Ascending aorta (tissue), 2 donors: Measurements from ENCODE around the gene PSRC1. TPM values are rescaled to one million over a fixed set of nuclear protein-coding genes. Genes with fewer than 3 reads are reported as not detected.
A peak's percentile ranks its signal among the peaks of the same experiment; 100 is the strongest.

Experiments
- DNase-seq, 2 donors: peaks; one replicate each; pipeline ENCODE4 v3.0.0-alpha.2; 2019; ENCODE audit warnings: low spot score in 2 of 2
- H3K27ac ChIP-seq, 2 donors: fragments of 200-600 bp; sonication (generic); one replicate each; pipeline ENCODE4 v1.5.1; 2016 to 2017; ENCODE audit warnings: mild to moderate bottlenecking in 1 of 2
- H3K27me3 ChIP-seq: fragments of 200-600 bp; sonication (generic); one replicate; pipeline ENCODE4 v1.5.1; 2017
- H3K36me3 ChIP-seq, 2 donors: fragments of 200-600 bp; sonication (generic); one replicate each; pipeline ENCODE4 v1.5.1; 2016
- H3K4me1 ChIP-seq, 2 donors: fragments of 200-600 bp; sonication (generic); one replicate each; pipeline ENCODE4 v1.5.1; 2016 to 2017; ENCODE audit warnings: mild to moderate bottlenecking in 1 of 2
- H3K4me3 ChIP-seq, 2 donors: fragments of 200-600 bp; sonication (generic); one replicate each; pipeline ENCODE4 v1.5.1; 2016 to 2017; ENCODE audit warnings: mild to moderate bottlenecking in 1 of 2
- H3K9me3 ChIP-seq, 2 donors: fragments of 200-600 bp; sonication (generic); one replicate each; pipeline ENCODE4 v1.5.1; 2016
- intact Hi-C: fragments of 100-400 bp; cut with DNase I; formaldehyde crosslinking; loops from one replicate; pipeline ENCODE4 v1.15.1; 2023
- total RNA-seq: library from RNA; depleted of rRNA; stranded (reverse); fragments of >200 nt; gene quantifications from one replicate; pipeline ENCODE4 v1.1.0, GENCODE V29; 2016
- TF ChIP-seq, protein P1 (sequence below), 3 experiments: fragments of 200-600 bp in 2 of 3; fragments of 450-650 bp in 1 of 3; sonication (generic) in 2 of 3; IDR thresholded peaks; one replicate each; pipeline ENCODE4 v1.5.1; 2016 to 2019; ENCODE audit warnings: antibody characterized with exemption in 3 of 3, mild to moderate bottlenecking in 1 of 3, moderate library complexity in 1 of 3

Gene PSRC1
- total RNA-seq, 1 donor from 2014 or later = 1.3 TPM

GRCh38 chr1:109277434-109278204, 5.3 kb downstream of the PSRC1 start:
- Histone ChIP-seq H3K4me3 (no peak overlapping the region), H3K4me1 (peaks cover 0 to 10% of the 10 kb centered on the region in 2 donors), H3K27me3 (no peaks in the 10 kb centered on the region), H3K9me3 (no peaks in the 10 kb centered on the region), H3K36me3 (no peaks in the 10 kb centered on the region), H3K27ac (no peak overlapping the region)
- intact Hi-C loops = loop anchor here (1.0 to 5.0 kb wide), 2 partner anchors 122 to 255 kb away; no protein-coding TSS in a partner anchor
- DNase-seq = peak in 1 of 2 donors; percentile 90
- TF ChIP-seq, protein P1, sequence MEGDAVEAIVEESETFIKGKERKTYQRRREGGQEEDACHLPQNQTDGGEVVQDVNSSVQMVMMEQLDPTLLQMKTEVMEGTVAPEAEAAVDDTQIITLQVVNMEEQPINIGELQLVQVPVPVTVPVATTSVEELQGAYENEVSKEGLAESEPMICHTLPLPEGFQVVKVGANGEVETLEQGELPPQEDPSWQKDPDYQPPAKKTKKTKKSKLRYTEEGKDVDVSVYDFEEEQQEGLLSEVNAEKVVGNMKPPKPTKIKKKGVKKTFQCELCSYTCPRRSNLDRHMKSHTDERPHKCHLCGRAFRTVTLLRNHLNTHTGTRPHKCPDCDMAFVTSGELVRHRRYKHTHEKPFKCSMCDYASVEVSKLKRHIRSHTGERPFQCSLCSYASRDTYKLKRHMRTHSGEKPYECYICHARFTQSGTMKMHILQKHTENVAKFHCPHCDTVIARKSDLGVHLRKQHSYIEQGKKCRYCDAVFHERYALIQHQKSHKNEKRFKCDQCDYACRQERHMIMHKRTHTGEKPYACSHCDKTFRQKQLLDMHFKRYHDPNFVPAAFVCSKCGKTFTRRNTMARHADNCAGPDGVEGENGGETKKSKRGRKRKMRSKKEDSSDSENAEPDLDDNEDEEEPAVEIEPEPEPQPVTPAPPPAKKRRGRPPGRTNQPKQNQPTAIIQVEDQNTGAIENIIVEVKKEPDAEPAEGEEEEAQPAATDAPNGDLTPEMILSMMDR (IDR thresholded peaks at IDR 0.05) = peak; percentile 89 to 91 (median 89)

GRCh38 chr1:109275706-109276345, 7.1 kb downstream of the PSRC1 start:
- Histone ChIP-seq H3K27me3 (no peaks in the 10 kb centered on the region), H3K4me3 (no peak overlapping the region), H3K4me1 (peaks cover 0 to 2% of the 10 kb centered on the region in 2 donors), H3K9me3 (no peaks in the 10 kb centered on the region), H3K27ac (no peak overlapping the region), H3K36me3 (no peaks in the 10 kb centered on the region)
- DNase-seq = no peak
- TF ChIP-seq, protein P1 (IDR thresholded peaks at IDR 0.05) = no peak
- intact Hi-C loops = loop anchor here (5.0 kb wide), 1 partner anchor 256 kb away; no protein-coding TSS in a partner anchor

- Histone ChIP-seq H3K27me3 (no peaks in the 10 kb centered on the region), H3K27ac (no peak overlapping the region), H3K4me3 (no peak overlapping the region), H3K9me3 (no peaks in the 10 kb centered on the region), H3K36me3 (peaks cover 0 to under 1% of the 10 kb centered on the region in 2 donors), H3K4me1 (peaks cover 0 to 2% of the 10 kb centered on the region in 2 donors)
- TF ChIP-seq, protein P1 (IDR thresholded peaks at IDR 0.05) = no peak
- no peak for DNase-seq
- intact Hi-C loops = loop anchor here (5.0 kb wide), 1 partner anchor 257 kb away; no protein-coding TSS in a partner anchor
Measured at GRCh38 chr1:109274533-109275476, 8.1 kb downstream of the PSRC1 start.

- no peaks in the 10 kb centered on the region for H3K27me3 ChIP-seq
- no peaks in the 10 kb centered on the region for H3K9me3 ChIP-seq
- intact Hi-C loops = no loop called here
- H3K4me1 ChIP-seq = peaks cover 0 to 2% of the 10 kb centered on the region in 2 donors
- peaks cover 4 to 5% of the 10 kb centered on the region in 2 donors for H3K36me3 ChIP-seq
- no peak for DNase-seq
- no peak overlapping the region for H3K27ac ChIP-seq
- TF ChIP-seq, protein P1 (IDR thresholded peaks at IDR 0.05) = no peak
- H3K4me3 ChIP-seq = no peak overlapping the region
Measured at GRCh38 chr1:109273570-109274288, 9.2 kb downstream of the PSRC1 start.
